HepG2 (cell line): ENCODE results near the gene GRAP. TPM values are rescaled to one million over a fixed set of nuclear protein-coding genes. Genes with fewer than 3 reads are reported as not detected.

ENCODE experiments used
- ARNT ChIP-seq: fragments of 450-650 bp; IDR thresholded peaks from 2 replicates; pipeline ENCODE4 v1.6.1; 2017
- CENPT ChIP-seq: sonication (generic); formaldehyde crosslinking; IDR thresholded peaks from 2 replicates; pipeline ENCODE4 v1.8.0; 2022; ENCODE audit warnings: low read depth, mild to moderate bottlenecking, moderate library complexity, missing genetic modification reagents
- DZIP1 ChIP-seq: sonication (generic); formaldehyde crosslinking; IDR thresholded peaks from 2 replicates; pipeline ENCODE4 v1.5.0; 2020; ENCODE audit warnings: mild to moderate bottlenecking, missing genetic modification reagents
- ESRRA ChIP-seq: sonication (generic); formaldehyde crosslinking; IDR thresholded peaks from 2 replicates; pipeline ENCODE4 v1.5.1; 2020; ENCODE audit warnings: mild to moderate bottlenecking, low read depth, missing genetic modification reagents
- EZH2 ChIP-seq: conservative IDR thresholded peaks from 2 replicates; pipeline ENCODE4 v1.6.1; 2012; ENCODE audit warnings: mild to moderate bottlenecking, low read depth, low read length, moderate library complexity
- FOXP1 ChIP-seq, 2 experiments: fragments of 450-650 bp in 1 of 2; IDR thresholded peaks; 2 replicates each; pipeline ENCODE4 v1.6.1; 2017 to 2018; ENCODE audit warnings: antibody characterized with exemption in 1 of 2
- GTF2F1 ChIP-seq: fragments of 150-350 bp; IDR thresholded peaks from 2 replicates; pipeline ENCODE4 v1.6.1; 2014; ENCODE audit warnings: low read length
- MBD4 ChIP-seq: IDR thresholded peaks from 2 replicates; pipeline ENCODE4 v1.6.1; 2012; ENCODE audit warnings: low read length, inconsistent platforms, borderline replicate concordance
- PITX1 ChIP-seq: sonication (generic); formaldehyde crosslinking; IDR thresholded peaks from 2 replicates; pipeline ENCODE4 v1.5.1; 2020; ENCODE audit warnings: mild to moderate bottlenecking, missing genetic modification reagents
- SMYD3 ChIP-seq: sonication (generic); formaldehyde crosslinking; IDR thresholded peaks from 2 replicates; pipeline ENCODE4 v1.8.1; 2023; ENCODE audit warnings: mild to moderate bottlenecking, missing genetic modification reagents
- UBTF ChIP-seq: sonication (generic); formaldehyde crosslinking; IDR thresholded peaks from 2 replicates; pipeline ENCODE4 v1.4.0; 2020; ENCODE audit warnings: mild to moderate bottlenecking, missing genetic modification reagents
- ZBTB46 ChIP-seq: sonication (generic); formaldehyde crosslinking; IDR thresholded peaks from 2 replicates; pipeline ENCODE4 v1.4.0; 2020; ENCODE audit warnings: mild to moderate bottlenecking, missing genetic modification reagents, borderline replicate concordance
- ZFX ChIP-seq: sonication (generic); formaldehyde crosslinking; IDR thresholded peaks from 2 replicates; pipeline ENCODE4 v1.4.0; 2020; ENCODE audit warnings: mild to moderate bottlenecking, low read depth, missing genetic modification reagents, moderate library complexity
- ZNF230 ChIP-seq: sonication (generic); formaldehyde crosslinking; IDR thresholded peaks from 2 replicates; pipeline ENCODE4 v1.4.0; 2020; ENCODE audit warnings: mild to moderate bottlenecking, missing genetic modification reagents
- ZNF326 ChIP-seq: sonication (generic); formaldehyde crosslinking; IDR thresholded peaks from 2 replicates; pipeline ENCODE4 v1.4.0; 2020; ENCODE audit warnings: missing genetic modification reagents, borderline replicate concordance
- ZNF546 ChIP-seq: sonication (generic); formaldehyde crosslinking; conservative IDR thresholded peaks from 2 replicates; pipeline ENCODE4 v1.8.1; 2023; ENCODE audit warnings: mild to moderate bottlenecking, missing genetic modification reagents
- ZNF556 ChIP-seq: sonication (generic); formaldehyde crosslinking; IDR thresholded peaks from 2 replicates; pipeline ENCODE4 v1.4.0; 2020; ENCODE audit warnings: mild to moderate bottlenecking, missing genetic modification reagents, borderline replicate concordance
- ZNF749 ChIP-seq: sonication (generic); formaldehyde crosslinking; IDR thresholded peaks from 2 replicates; pipeline ENCODE4 v1.8.0; 2022; ENCODE audit warnings: mild to moderate bottlenecking, missing genetic modification reagents, moderate library complexity, borderline replicate concordance
- polyA plus RNA-seq, 8 experiments: library from polyadenylated mRNA; depleted of rRNA in 3 of 8; stranded (reverse) in 7 of 8; unstranded in 1 of 8; fragments of >200 nt; fragmentation: Illumina TruSeq in 4 of 8; extraction: Trizol in 4 of 8; gene quantifications; 2 replicates each; pipeline versions ENCODE4 v1.2.1 to v1.2.3, GENCODE V29; 2011 to 2016; ENCODE audit warnings: low read depth in 4 of 8, missing spikeins in 1 of 8, mixed read lengths in 1 of 8; ENCODE audit not compliant: insufficient read depth in 1 of 8
- total RNA-seq, 5 experiments: library from RNA; depleted of rRNA; stranded (reverse); fragments of >200 nt; fragmentation: Illumina TruSeq; extraction: Trizol; gene quantifications; 2 replicates each; pipeline ENCODE4 v1.2.3, GENCODE V29; 2016; ENCODE audit warnings: low read depth in 1 of 5
- TF ChIP-seq, protein P1 (sequence below): sonication (generic); formaldehyde crosslinking; IDR thresholded peaks from 2 replicates; pipeline ENCODE4 v1.4.0; 2020; ENCODE audit warnings: missing genetic modification reagents, borderline replicate concordance
- TF ChIP-seq, protein P2 (sequence below): sonication (generic); formaldehyde crosslinking; IDR thresholded peaks from 2 replicates; pipeline ENCODE4 v1.4.0; 2020; ENCODE audit warnings: missing genetic modification reagents

GRAP gene
- total and polyA plus RNA-seq, 2 of the 13 experiments (the other 11 are each of a cell fraction or from before 2014, with no cell fraction given): 0.77 to 1.7 TPM

DNA sequence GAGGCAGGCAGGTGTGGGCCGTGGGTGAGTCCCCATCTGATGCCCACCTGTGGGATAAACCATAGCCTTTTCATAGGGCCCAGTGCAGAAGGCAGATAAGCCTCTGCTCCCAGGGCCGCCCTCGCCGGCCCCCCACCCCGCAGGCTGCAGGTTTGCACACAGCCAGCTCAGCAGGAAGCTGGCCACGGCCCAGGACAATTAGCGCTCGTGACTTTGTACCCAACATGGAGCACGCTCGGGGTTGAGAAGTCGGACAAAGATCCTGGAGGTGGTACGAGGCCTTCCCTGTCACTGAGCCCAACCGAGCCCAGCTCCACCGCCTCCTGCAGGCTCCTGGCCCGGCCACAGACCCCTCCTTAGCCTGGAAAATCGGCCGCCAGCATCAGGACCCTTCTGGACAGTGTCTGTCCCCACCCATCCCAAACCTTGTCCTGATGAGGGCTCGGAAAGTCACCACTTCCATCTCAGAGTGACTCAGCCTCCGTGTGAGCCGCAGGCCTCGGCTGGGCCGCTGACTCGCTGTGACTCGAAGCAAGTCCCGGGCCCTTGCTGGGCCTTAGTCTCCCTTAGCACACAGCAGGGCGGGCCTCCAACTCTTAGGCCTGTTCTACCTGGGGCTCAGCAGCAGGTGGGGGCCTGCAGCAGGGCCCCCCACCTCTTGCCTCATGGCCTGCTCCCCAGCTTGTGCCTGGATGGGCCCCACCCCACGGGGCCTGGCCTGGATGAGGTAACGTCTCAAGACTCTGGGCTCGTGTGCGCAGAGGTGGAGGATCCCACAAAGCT, 64.9 kb downstream of the GRAP start (continued):
- TF ChIP-seq GTF2F1: no peak
- no peak for TF ChIP-seq ZNF326
- TF ChIP-seq CENPT (CRISPR knock-in tag): no peak
- no peak for TF ChIP-seq ZBTB46 (CRISPR knock-in tag)
- TF ChIP-seq ARNT: no peak
- TF ChIP-seq ZNF546 (CRISPR knock-in tag): 0 out of 2 replicates have a peak, but pooled peaks have one; percentile 38
- 0 out of 2 replicates have a peak, but pooled peaks have one; percentile 61 for TF ChIP-seq ZNF230 (CRISPR knock-in tag)
- TF ChIP-seq ZNF749 (CRISPR knock-in tag): no peak
- TF ChIP-seq PITX1: peak; percentile 13; the same call in 1 of the 2 replicates
- no peak for TF ChIP-seq EZH2
- no peak for TF ChIP-seq ESRRA (CRISPR knock-in tag)
- TF ChIP-seq DZIP1 (CRISPR knock-in tag): no peak
- peak; percentile 92 for TF ChIP-seq ZFX (CRISPR knock-in tag)
- TF ChIP-seq UBTF: peak; percentile 40; the same call in 1 of the 2 replicates
- no peak for TF ChIP-seq ZNF556 (CRISPR knock-in tag)
- TF ChIP-seq, protein P1, sequence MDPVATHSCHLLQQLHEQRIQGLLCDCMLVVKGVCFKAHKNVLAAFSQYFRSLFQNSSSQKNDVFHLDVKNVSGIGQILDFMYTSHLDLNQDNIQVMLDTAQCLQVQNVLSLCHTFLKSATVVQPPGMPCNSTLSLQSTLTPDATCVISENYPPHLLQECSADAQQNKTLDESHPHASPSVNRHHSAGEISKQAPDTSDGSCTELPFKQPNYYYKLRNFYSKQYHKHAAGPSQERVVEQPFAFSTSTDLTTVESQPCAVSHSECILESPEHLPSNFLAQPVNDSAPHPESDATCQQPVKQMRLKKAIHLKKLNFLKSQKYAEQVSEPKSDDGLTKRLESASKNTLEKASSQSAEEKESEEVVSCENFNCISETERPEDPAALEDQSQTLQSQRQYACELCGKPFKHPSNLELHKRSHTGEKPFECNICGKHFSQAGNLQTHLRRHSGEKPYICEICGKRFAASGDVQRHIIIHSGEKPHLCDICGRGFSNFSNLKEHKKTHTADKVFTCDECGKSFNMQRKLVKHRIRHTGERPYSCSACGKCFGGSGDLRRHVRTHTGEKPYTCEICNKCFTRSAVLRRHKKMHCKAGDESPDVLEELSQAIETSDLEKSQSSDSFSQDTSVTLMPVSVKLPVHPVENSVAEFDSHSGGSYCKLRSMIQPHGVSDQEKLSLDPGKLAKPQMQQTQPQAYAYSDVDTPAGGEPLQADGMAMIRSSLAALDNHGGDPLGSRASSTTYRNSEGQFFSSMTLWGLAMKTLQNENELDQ (CRISPR knock-in tag): no peak
- no peak for TF ChIP-seq MBD4
- TF ChIP-seq, protein P2, sequence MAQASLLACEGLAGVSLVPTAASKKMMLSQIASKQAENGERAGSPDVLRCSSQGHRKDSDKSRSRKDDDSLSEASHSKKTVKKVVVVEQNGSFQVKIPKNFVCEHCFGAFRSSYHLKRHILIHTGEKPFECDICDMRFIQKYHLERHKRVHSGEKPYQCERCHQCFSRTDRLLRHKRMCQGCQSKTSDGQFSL: peak; percentile 68; the same call in 1 of the 2 replicates
- TF ChIP-seq FOXP1 (IDR thresholded peaks at IDR 0.05): no peak
- TF ChIP-seq FOXP1 (CRISPR knock-in tag; IDR thresholded peaks at IDR 0.05): no peak
- no peak for TF ChIP-seq SMYD3 (CRISPR knock-in tag)
